ENCODE measurements around the gene ADAM15. TPM values are rescaled to one million over a fixed set of nuclear protein-coding genes. Genes with fewer than 3 reads are reported as not detected.

The ADAM15 gene
- total RNA-seq, 2 experiments from 2014 or later: 31.6 to 32.5 TPM

DNA sequence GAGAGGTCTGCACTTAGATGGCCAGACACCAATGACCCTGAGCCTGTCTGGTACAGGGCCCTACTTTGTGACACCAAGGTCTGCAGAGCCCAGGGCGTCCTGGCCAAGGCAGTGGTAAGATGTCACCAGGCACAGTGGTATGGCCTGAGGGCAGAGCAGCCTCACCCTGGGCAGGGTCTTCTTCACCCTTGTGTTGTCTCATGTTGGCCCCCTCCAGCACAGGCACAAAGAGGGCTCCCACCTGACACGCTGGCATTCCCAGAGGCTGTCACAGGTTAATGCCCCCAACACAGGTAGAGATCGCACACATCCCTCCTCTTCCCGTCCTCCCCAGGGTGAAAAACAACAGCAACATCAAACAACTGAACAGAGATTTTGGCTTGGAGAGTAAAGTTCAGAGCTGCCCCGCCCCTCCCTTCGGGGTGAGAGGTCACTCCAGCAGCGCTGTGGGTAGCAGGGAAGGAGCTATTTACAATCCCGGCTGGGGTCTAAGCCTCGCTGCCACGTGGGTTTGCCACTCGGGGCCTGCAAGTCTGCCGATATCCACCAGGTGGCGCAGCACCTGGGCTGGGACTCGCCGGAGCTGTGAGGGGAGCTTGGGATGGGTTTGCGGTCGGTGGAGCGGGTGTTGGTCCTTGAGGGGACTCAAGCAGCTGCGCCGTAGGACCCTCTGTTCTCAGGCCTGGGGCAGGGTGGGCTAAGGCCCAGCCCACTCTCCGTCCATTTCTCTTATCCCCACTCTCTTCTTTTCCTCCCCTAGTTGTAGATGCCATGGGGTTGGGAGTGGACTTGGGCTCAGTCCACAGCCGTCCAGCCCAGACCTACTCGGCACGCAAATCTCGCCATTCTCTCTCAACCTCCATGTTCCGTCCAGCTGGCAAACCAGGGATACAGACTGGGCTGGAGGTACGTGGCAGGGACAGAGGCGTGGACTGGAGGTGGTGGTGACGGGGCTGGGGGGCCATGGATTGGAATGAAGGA is 40.2 kb downstream of the ADAM15 start:
- peak; percentile 82 for DNase-seq
- Mint-ChIP-seq H3K27me3 (peaks cover 3% of the 10 kb centered on the region), H3K9me3 (no peaks in the 10 kb centered on the region), H3K27ac (no peak overlapping the region), H3K4me3 (no peak overlapping the region), H3K36me3 (no peaks in the 10 kb centered on the region), H3K4me1 (peaks cover 3% of the 10 kb centered on the region)

GRCh38 chr1:155092131-155092530 is 41.0 kb downstream of the ADAM15 start:
- Mint-ChIP-seq H3K4me3 (no peak overlapping the region), H3K27me3 (peaks cover 3% of the 10 kb centered on the region), H3K27ac (no peak overlapping the region), H3K36me3 (no peaks in the 10 kb centered on the region), H3K4me1 (peaks cover 3% of the 10 kb centered on the region), H3K9me3 (no peaks in the 10 kb centered on the region)
- DNase-seq: no peak

DNA sequence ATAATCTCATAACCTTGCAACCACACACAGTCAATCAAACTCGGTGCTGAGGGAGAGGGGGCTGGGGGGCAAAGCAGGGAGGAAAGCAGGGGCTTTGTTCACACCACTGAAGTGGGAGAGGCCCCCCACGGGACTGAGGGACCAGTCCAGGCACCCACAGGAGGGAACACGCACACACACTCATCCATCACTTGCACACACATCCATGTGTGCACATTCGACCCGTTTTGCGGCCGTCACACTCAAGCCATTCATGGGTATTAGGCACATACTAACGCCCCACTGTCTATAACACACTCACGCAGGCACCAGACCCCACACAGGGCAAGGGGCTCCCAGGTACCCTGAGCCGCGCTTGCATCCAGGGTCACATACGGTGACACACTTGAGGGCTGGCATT is 41.5 kb downstream of the ADAM15 start:
- no peaks in the 10 kb centered on the region for H3K9me3 Mint-ChIP-seq
- DNase-seq: no peak
- no peak overlapping the region for H3K27ac Mint-ChIP-seq
- no peaks in the 10 kb centered on the region for H3K36me3 Mint-ChIP-seq
- H3K27me3 Mint-ChIP-seq: peaks cover 3% of the 10 kb centered on the region
- H3K4me1 Mint-ChIP-seq: peaks cover 3% of the 10 kb centered on the region
- no peak overlapping the region for H3K4me3 Mint-ChIP-seq

- H3K27ac Mint-ChIP-seq: no peak overlapping the region
- H3K4me1 Mint-ChIP-seq: peaks cover 3% of the 10 kb centered on the region
- H3K27me3 Mint-ChIP-seq: peaks cover 3% of the 10 kb centered on the region
These were observed 43.0 kb downstream of the ADAM15 start for GRCh38 chr1:155093911-155094621.

DNA sequence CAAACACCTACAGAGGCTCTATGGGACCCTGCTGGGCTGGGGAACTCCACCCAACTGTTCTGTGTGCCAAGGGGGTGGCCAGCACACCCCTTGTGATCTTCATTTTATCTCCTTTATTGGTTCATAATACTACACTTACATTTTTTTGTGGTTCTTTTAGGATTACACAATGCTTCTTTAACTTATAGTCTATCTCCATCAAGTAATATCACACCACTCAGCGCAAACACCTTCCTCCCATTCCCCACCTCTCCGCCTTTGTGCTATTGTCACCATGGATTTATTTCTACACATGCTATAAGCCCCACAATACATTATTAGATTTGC is 43.5 kb downstream of the ADAM15 start:
- Mint-ChIP-seq H3K4me3 (no peak overlapping the region), H3K9me3 (no peaks in the 10 kb centered on the region), H3K36me3 (no peaks in the 10 kb centered on the region), H3K27ac (no peak overlapping the region), H3K4me1 (peaks cover 3% of the 10 kb centered on the region), H3K27me3 (peaks cover 3% of the 10 kb centered on the region)
- DNase-seq: no peak

More at GRCh38 chr1:155093911-155094621, 43.0 kb downstream of the ADAM15 start:
- Mint-ChIP-seq H3K4me3 (no peak overlapping the region), H3K36me3 (no peaks in the 10 kb centered on the region), H3K9me3 (no peaks in the 10 kb centered on the region)
- DNase-seq: no peak

DNA sequence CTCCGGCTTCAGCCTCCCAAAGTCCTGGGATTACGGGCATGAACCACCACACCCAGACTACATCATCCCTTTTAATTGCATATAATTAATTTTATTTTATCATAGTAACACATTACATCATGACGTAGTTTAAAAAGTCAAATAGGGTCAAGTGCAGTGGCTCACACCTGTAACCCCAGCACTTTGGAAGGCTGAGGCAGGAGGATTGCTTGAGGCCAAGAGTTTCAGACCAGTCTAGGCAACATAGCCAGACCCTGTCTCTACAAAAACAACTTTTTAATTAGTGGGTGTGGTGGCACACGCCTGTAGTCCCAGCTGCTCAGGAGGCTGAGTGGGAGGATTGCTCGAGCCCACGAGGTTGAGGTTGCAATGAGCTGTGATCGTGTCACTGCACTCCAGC is 48.2 kb downstream of the ADAM15 start:
- Mint-ChIP-seq H3K27ac (no peak overlapping the region), H3K4me3 (no peak overlapping the region), H3K27me3 (peaks cover 3% of the 10 kb centered on the region), H3K4me1 (no peaks in the 10 kb centered on the region), H3K36me3 (no peaks in the 10 kb centered on the region), H3K9me3 (no peaks in the 10 kb centered on the region)
- DNase-seq: no peak

DNA sequence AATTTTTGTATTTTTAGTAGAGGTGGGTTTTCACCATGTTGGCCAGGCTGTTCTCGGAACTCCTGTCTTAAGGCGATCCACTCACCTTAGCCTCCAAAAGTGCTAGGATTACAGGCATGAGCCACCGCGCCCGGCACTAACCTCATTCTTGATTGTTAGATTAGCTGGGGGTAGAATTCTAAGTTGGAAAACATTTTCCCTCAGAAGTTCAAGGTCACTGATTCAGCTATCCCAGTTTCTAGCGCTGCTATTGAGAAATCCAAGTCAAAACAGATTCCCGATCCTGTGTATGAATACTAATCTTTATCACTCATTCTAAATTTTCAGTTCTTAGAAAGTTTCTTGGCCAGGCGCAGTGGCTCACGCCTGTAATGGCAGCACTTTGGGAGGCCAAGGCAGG is 52.2 kb downstream of the ADAM15 start:
- H3K27me3 Mint-ChIP-seq: no peaks in the 10 kb centered on the region
- H3K4me1 Mint-ChIP-seq: no peaks in the 10 kb centered on the region
- no peak for DNase-seq
- no peak overlapping the region for H3K27ac Mint-ChIP-seq
- no peak overlapping the region for H3K4me3 Mint-ChIP-seq
- H3K36me3 Mint-ChIP-seq: no peaks in the 10 kb centered on the region
- H3K9me3 Mint-ChIP-seq: no peaks in the 10 kb centered on the region

GRCh38 chr1:155104605-155105534 is 53.8 kb downstream of the ADAM15 start:
- DNase-seq: no peak
- H3K4me1 Mint-ChIP-seq: no peaks in the 10 kb centered on the region
- no peaks in the 10 kb centered on the region for H3K9me3 Mint-ChIP-seq
- H3K27ac Mint-ChIP-seq: no peak overlapping the region
- H3K36me3 Mint-ChIP-seq: no peaks in the 10 kb centered on the region
- no peaks in the 10 kb centered on the region for H3K27me3 Mint-ChIP-seq
- H3K4me3 Mint-ChIP-seq: no peak overlapping the region

- DNase-seq: no peak
- no peaks in the 10 kb centered on the region for H3K27me3 Mint-ChIP-seq
- no peaks in the 10 kb centered on the region for H3K36me3 Mint-ChIP-seq
- H3K4me3 Mint-ChIP-seq: no peak overlapping the region
- no peaks in the 10 kb centered on the region for H3K4me1 Mint-ChIP-seq
- H3K9me3 Mint-ChIP-seq: no peaks in the 10 kb centered on the region
- H3K27ac Mint-ChIP-seq: no peak overlapping the region
These were observed 54.5 kb downstream of the ADAM15 start for GRCh38 chr1:155105604-155106011.

DNA sequence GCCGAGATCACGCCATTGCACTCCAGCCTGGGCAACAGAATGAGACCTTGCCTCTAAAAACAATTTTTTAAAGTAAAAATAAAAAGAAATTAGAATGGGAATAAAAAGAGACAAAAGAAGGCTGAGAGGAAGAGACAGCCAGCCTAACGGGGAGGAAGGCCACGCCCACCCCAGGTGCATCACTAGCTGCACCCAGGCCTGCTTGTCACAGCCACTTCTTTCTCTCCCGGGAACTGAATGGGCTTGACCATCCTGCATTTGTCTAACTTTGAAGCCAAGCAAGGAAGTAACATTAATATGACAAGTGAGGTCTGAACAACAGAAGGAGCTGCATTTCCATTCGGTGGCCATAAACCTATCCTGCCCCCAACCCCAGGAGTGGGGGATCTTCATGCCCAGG is 55.7 kb downstream of the ADAM15 start:
- no peaks in the 10 kb centered on the region for H3K4me1 Mint-ChIP-seq

DNA sequence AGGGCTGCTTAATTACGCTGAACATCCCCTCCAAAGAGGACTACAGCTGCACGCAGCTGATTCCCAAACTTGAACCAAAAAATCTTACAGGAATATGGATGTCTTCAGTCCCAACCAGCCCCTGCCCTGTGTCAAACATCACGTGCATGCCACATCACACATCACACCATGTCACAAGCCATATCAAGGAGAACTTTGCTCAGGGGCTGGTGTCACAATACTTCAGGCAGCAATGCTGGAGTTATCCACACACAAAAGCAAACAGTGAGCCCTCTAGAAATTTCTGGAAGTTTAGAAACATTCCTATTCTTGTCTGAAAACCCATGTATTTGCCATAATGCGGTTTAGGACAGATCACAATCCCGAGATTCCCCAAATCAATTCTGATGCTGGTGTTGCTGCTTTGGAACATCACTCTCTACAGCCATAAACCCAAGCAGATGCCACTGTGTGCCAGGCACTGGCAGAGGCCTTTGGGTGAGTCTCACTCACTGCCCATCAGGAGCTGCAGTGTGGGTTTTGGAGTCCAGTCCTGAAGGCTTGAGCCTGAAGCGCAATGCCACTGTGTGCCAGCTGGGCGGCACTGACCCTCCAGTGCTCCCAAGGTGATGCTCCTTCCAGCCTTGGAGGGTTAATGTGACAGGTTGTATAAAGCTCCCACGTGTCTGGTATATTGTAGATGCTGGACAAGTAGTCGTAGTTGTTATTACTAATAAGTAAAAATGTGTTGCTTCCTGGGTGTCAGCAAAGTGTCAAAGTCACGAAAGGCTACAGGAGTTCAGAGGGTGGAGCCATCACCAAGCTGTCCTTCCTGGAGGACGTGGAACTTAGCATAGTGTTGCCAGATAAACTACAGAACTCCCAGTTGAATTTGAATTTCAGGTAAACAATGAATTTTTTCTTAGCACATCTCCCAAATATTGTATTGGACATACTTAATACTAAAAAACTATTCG is 56.5 kb downstream of the ADAM15 start:
- Mint-ChIP-seq H3K27me3 (no peaks in the 10 kb centered on the region), H3K36me3 (no peaks in the 10 kb centered on the region), H3K4me3 (no peak overlapping the region), H3K27ac (no peak overlapping the region), H3K9me3 (no peaks in the 10 kb centered on the region), H3K4me1 (no peaks in the 10 kb centered on the region)
- no peak for DNase-seq

More for the DNA sequence above, 55.7 kb downstream of the ADAM15 start:
- Mint-ChIP-seq H3K9me3 (no peaks in the 10 kb centered on the region), H3K27me3 (no peaks in the 10 kb centered on the region), H3K36me3 (no peaks in the 10 kb centered on the region), H3K4me3 (no peak overlapping the region), H3K27ac (no peak overlapping the region)
- DNase-seq: no peak

GRCh38 chr1:155108296-155108695 is 57.2 kb downstream of the ADAM15 start:
- DNase-seq: no peak
- Mint-ChIP-seq H3K9me3 (no peaks in the 10 kb centered on the region), H3K36me3 (no peaks in the 10 kb centered on the region), H3K4me3 (no peak overlapping the region), H3K27me3 (no peaks in the 10 kb centered on the region), H3K4me1 (no peaks in the 10 kb centered on the region), H3K27ac (no peak overlapping the region)

DNA sequence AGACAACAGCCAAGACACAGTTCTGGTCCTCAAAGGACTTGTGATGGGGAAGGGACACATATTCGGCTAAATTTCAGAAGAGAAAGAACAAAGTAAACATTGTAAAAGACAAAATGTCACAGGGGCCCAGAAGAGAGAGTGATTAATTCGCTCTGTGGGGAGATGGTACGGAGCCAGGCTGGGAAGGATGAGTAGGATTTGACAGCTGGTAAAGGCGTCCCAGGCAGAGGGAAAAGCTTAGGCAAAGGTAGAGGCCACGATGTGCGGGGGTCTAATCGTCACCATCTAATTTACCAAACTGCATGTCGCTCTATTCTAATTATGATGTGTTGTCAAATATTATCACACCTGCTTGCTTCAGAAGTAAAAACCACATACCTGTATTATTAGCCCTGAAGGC is 59.3 kb downstream of the ADAM15 start:
- DNase-seq: no peak
- no peaks in the 10 kb centered on the region for H3K4me1 Mint-ChIP-seq
- H3K9me3 Mint-ChIP-seq: no peaks in the 10 kb centered on the region
- H3K36me3 Mint-ChIP-seq: no peaks in the 10 kb centered on the region
- H3K27ac Mint-ChIP-seq: no peak overlapping the region
- no peak overlapping the region for H3K4me3 Mint-ChIP-seq
- no peaks in the 10 kb centered on the region for H3K27me3 Mint-ChIP-seq

- no peaks in the 10 kb centered on the region for H3K9me3 Mint-ChIP-seq
- no peaks in the 10 kb centered on the region for H3K36me3 Mint-ChIP-seq
- no peak overlapping the region for H3K4me3 Mint-ChIP-seq
- DNase-seq: no peak
- no peak overlapping the region for H3K27ac Mint-ChIP-seq
- H3K27me3 Mint-ChIP-seq: no peaks in the 10 kb centered on the region
- H3K4me1 Mint-ChIP-seq: no peaks in the 10 kb centered on the region
These were observed 59.7 kb downstream of the ADAM15 start for GRCh38 chr1:155110826-155111225.
